Measurements from ENCODE around the gene CATSPER4. TPM values are rescaled to one million over a fixed set of nuclear protein-coding genes. Genes with fewer than 3 reads are reported as not detected.
A peak's percentile ranks its signal among the peaks of the same experiment; 100 is the strongest.

The CATSPER4 gene
- total RNA-seq, 6 experiments from 2014 or later = not detected

GRCh38 chr1:26163684-26164035 is 26.7 kb upstream of the CATSPER4 start:
- no peak for TF ChIP-seq CTCF (IDR thresholded peaks at IDR 0.05)
- H3K36me3 Mint-ChIP-seq (ENCODE audit: low read depth) = no peaks in the 10 kb centered on the region
- H3K27me3 Mint-ChIP-seq (ENCODE audit: insufficient read depth) = peaks cover 23% of the 10 kb centered on the region
- H3K9me3 Mint-ChIP-seq = no peaks in the 10 kb centered on the region
- peak overlapping the region; percentile 22; the same call in 1 of the 2 replicates for H3K4me3 Mint-ChIP-seq
- H3K27ac Mint-ChIP-seq = no peak overlapping the region
- DNase-seq = no peak
- H3K4me1 Mint-ChIP-seq (ENCODE audit: low read depth) = no peaks in the 10 kb centered on the region

DNA sequence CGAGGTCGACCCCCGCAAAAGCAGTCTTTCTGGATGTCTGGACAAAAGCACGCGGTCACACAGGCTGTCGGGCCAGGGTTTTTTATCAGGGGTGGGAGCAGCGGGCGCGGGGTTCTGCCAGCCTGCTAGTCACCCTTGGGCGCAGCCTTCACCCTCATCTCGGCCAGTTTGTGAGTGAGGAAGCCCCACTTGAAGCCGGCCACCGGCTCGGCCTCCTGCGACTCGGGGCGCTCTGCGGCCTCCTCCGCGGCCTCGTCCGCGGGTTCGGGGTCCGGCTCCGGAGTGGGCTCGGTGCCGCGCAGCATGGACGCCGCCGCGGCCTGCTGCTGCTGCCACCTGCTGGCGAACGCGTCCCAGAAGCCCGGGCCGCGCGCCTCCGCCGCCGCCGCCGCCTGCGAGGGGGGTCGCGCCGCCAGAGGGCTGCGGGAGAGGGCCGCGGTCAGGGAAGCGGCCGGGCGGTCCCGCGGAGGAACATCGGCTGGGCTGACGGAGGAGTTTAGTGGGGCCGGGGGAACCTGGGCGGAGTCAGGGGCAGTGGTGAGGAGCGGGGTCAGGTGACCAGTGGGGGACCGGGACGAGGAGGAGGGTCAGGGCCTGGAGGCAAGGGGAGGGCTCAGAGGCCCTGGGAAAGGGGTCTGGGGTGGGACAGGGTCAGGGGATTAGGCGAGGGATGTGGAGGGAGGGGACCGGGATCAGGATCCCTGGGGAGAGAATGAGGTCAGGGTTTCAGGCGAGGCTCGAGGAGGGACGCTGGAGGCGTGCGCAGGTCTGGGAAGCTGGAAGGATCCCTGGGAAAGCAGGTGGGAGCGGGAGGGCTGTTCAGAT is 26.2 kb upstream of the CATSPER4 start:
- Mint-ChIP-seq H3K27ac (no peak overlapping the region), H3K27me3 (ENCODE audit: insufficient read depth) (peaks cover 24% of the 10 kb centered on the region), H3K4me3 (peak overlapping the region; percentile 24; the same call in 1 of the 2 replicates), H3K9me3 (no peaks in the 10 kb centered on the region), H3K36me3 (ENCODE audit: low read depth) (no peaks in the 10 kb centered on the region), H3K4me1 (ENCODE audit: low read depth) (peaks cover 2% of the 10 kb centered on the region; the same call in 1 of the 2 replicates)
- no peak for DNase-seq
- peak; percentile 85 for TF ChIP-seq CTCF (IDR thresholded peaks at IDR 0.05)

DNA sequence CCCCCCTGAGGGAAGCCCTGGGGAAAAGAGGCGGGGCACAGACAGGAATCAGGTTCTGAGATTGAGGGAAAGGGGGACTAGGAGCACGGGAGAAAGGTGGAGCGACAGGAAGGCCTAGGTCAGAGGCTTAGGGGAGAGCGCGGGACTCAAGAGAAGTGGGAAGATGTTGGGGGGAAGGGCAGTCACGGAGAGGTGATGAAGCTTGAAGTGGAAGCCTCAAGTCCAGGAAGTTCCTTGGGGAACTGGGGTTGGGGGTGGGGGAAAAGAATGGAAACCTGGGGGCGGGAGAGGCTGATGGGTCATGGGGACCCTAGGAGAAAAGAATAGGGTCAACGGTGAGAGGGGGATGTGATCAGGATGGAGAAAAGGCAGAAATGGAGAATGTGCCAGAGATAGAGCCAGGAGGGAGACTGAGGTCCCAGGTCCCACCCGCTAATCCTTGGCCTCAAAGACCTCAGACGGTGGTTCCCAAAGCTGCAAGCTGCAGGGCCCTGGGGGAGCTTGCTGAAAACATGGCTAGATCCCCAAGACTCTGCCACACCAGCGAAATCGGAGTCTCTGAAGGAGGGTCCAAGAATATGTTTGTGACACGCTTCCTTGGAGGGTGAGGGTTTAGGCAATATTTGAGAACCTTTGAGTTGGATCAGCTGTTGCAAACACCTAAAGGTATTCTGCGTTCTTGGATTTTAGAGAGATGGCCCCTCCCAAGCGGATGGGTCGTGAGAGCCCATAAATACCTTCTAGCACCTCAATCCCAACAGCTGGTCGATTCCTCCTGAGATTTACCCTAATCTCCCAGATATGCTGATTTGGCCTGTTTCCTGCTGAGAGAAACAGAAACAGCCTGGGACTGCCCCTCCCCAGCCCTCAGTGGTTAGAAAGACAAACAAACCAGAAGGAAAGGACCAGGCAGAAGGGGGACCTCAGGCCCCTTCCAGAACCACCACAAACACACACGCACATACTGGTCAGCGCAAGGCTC is 25.2 kb upstream of the CATSPER4 start:
- TF ChIP-seq CTCF (IDR thresholded peaks at IDR 0.05) = no peak
- Mint-ChIP-seq H3K9me3 (no peaks in the 10 kb centered on the region), H3K4me1 (ENCODE audit: low read depth) (peaks cover 5% of the 10 kb centered on the region), H3K27ac (no peak overlapping the region), H3K36me3 (ENCODE audit: low read depth) (no peaks in the 10 kb centered on the region), H3K27me3 (ENCODE audit: insufficient read depth) (peaks cover 20% of the 10 kb centered on the region), H3K4me3 (no peak overlapping the region; the same call in 1 of the 2 replicates)
- no peak for DNase-seq

DNA sequence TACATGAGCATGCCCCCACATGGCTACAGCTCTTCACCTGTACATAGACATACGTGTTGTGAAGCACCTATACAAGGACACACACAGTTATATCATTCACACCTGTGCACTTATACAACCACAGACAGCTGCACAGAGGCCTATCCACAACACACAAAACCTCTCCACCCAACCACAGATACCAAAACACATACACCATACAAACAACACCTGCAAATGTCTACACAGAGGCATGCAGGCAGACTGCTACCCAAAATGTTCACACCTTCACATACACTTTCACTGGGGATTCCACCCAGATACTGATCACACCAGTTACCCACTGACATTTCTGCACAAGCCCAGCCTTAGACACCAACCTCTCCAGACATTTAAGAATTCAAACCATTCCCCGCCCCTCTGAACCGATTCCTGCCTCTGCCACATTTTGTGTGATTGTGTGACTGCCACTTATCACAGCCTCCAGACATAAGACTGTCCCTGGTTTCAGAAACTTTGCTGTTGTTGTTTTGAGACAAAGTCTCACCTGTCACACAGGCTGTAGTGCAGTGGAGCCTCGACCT is 23.6 kb upstream of the CATSPER4 start:
- H3K4me3 Mint-ChIP-seq = no peak overlapping the region
- H3K27ac Mint-ChIP-seq = no peak overlapping the region
- H3K27me3 Mint-ChIP-seq (ENCODE audit: insufficient read depth) = peaks cover 20% of the 10 kb centered on the region
- TF ChIP-seq CTCF (IDR thresholded peaks at IDR 0.05) = no peak
- no peak for DNase-seq
- peaks cover 11% of the 10 kb centered on the region for H3K4me1 Mint-ChIP-seq (ENCODE audit: low read depth)
- H3K36me3 Mint-ChIP-seq (ENCODE audit: low read depth) = no peaks in the 10 kb centered on the region
- no peaks in the 10 kb centered on the region for H3K9me3 Mint-ChIP-seq

- DNase-seq = no peak
- peaks cover 14% of the 10 kb centered on the region for H3K27me3 Mint-ChIP-seq (ENCODE audit: insufficient read depth)
- peak within 1 kb of the TSS; percentile 95 for H3K4me3 Mint-ChIP-seq
- H3K27ac Mint-ChIP-seq = peak within 1 kb of the TSS; percentile 87
- no peaks in the 10 kb centered on the region for H3K9me3 Mint-ChIP-seq
- no peak for TF ChIP-seq CTCF (IDR thresholded peaks at IDR 0.05)
- H3K36me3 Mint-ChIP-seq (ENCODE audit: low read depth) = no peaks in the 10 kb centered on the region
- peaks cover 11% of the 10 kb centered on the region for H3K4me1 Mint-ChIP-seq (ENCODE audit: low read depth)
These were observed 21.8 kb upstream of the CATSPER4 start, which contains the start of gene C1orf232 for GRCh38 chr1:26168410-26169197. Gene C1orf232, minus strand, starts transcription at chr1:26168963. Its CDS starts 464 bp downstream, at chr1:26168499.

Data from HFFc6 (cell line).